NAMALWA (cell line): ENCODE data around the gene EPB41L1.
A peak's percentile ranks its signal among the peaks of the same experiment; 100 is the strongest.
"Not testable (repeated sequence)": the region's sequence is repeated elsewhere in the genome, so short reads cannot be mapped to it uniquely, and the experiment has no call there.

Experiments
- DNase-seq: peaks from one replicate; pipeline ENCODE4 v3.0.0-alpha.2; 2015; ENCODE audit warnings: low spot score

The EPB41L1 gene

DNA sequence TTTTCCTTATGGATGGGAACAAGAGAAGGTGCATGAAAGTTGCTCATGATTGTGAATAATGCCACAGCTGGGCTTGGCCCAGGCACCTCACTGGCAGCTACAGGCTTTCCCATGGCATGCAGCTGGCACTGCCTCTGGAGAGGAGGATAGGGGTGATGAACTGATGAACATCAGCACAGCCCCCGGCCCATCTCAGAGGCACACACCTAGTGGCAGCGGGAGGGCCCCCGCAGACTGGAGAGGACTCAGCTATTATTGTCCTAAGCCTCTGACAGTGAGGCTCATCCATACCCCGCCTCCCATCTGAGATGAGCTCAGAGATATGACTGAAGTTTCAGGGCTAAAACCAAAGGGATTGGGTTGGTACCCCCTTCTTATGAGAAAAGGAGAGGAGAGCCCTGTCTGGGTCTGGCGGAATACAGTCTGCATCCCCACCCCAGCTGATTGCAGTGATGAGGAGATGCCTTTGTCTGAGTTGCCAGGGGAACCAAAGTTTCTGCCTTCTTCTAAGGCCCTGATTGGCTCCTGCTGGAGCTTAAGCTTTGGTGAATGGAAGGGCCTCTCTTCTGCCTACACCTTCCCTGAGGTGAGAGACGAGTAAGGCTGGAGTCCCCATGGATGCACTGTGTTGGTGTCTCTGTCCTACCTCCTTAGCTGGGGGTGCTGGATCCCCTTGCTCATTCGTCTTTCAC is 27.6 kb upstream of the EPB41L1 start:
- no peak for DNase-seq

DNA sequence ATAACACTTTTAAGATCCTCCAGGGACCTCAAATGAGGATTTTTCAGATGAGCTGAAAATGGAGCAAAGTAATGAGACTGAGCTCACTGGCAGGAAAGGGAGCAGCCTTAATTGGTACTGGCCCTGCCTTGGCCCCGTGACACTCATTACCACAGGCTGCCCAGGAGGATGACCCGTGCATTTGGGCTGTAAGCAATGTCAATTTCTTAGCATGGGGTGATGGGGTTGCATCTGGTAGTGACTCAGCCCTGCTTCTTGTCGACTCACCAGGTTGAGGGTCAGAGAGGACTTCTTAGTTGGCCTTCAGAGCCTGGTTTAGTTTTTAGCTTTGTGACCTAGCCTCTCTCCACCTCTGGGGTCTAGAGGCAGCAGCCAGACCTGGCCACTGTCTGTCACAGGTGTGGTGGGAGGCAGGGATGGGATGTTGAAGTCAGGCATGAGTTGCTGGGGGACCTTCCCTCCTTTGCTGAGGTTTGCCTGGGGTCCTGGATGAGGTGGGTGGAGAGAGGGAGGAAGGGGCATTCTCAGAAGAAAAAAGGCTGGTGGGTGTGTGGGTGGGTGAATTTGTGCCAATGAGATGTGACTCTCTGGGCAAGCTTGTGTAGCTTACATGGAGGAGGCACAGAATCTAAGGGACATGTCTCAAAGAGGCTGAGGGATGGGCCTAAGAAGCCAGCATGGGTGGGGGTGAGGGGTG is 25.9 kb upstream of the EPB41L1 start:
- no peak for DNase-seq

DNA sequence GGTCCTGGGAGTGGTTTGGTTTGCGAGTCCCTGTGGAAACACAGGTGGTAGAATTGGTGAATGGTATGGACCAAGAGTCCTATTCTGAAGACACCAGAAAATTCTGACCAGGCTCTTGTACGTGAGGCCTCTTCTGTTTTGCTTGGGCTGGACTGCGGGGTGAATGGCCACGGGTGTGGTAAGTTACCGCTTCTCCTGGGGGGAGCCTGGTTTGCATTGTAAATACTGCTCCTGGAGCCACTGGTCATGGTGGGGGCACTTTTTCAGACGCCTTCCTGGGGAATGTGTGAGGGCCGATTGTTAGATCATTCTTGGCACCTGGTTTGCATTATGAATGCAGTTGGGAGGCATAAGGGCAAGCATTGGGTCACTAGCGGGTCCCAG is 25.4 kb upstream of the EPB41L1 start:
- no peak for DNase-seq

DNA sequence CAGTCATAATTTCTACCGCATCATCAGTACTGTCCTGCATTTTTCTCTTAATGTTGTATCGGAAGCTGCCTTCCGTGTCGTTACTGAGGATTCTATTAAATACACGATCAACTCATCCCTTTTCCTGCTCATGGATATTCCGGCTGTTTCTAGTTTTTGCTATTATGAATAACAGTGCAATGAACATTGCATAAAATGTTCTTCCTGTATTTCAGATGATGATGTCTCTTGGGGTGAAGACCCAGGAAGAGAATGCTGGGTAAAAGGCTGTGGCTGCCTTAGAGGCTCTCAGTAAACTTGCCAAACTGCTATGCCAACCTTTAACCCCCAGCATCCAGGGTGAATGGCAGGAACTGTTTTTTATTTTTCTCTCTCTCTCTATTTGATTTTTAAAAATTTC is 24.1 kb upstream of the EPB41L1 start:
- DNase-seq: no peak

DNA sequence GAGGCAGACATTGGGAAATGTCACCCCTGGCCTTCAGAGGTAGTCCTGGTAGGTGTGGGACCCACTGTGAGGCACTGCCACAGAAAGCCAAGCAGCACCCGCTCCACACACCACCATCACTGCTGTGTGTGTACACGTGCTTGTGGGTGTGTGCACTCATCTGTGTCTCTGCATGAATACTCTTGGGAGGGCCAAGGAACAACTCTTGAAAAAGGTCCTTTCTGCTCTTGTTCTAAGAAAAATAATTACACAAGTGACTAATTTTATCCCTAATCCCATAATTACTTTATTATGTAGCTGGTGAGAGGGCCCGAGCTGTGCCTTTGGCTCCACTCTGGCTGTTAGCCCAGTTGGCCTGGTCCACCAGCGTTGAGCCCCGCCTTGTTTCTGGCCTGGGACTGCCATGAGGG is 21.7 kb upstream of the EPB41L1 start:
- peak; percentile 50 for DNase-seq

DNA sequence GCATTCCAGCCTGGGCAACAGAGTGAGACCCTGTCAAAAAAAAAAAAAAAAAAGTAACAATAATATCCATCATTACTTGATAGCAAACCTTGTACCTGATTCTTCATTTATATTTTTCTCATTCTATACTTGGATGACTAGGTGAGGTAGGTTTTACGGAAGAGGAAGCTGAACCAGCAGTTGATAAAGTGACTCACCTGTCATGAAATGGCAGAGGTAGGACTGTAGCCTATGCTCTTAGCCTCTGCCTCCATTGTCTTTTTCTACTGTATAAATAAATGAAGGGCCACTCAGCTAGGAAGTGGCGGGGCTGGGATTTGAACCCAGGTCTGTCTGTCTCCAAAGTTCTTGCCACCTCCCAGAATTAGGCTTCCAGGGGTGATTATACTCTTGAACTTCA is 20.7 kb upstream of the EPB41L1 start:
- no peak for DNase-seq

DNA sequence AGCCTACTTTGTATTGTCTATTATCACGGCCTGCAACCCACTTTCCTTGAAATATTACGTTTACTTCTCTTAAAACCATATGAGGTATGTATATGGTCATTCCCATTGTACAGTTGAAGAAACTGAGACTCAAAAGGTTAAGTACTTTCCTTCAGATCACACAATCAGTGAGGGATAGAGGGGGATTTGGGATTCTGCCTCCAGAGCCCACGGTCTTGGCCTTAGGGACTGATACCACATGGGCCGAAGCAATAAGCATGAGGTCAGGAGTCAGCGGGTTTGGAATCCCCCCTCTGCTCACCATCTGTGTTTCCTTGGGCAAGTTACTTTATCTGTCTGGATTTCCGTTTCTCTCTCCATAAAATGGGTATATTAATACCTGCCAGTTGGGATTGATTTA is 19.4 kb upstream of the EPB41L1 start:
- DNase-seq: no peak

DNA sequence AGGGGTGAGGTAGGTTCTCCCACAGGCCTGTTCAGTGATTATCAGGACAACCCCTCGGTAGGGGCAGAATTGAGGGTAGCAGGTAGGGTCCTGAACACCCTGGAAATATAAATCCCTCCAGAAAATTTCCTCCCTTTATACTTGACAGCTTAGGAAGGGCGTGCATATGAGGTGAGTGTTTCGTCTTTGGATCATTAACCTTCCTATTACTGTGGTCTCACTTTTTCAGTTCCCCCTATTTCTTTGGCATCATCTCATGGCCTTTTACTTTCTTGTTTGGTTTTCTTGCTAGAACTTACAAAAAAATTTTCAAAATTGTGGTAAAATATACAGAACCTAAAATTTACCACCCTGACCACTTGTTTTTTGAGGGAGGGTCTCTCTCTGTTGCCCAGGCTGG is 18.7 kb upstream of the EPB41L1 start:
- DNase-seq: no peak

DNA sequence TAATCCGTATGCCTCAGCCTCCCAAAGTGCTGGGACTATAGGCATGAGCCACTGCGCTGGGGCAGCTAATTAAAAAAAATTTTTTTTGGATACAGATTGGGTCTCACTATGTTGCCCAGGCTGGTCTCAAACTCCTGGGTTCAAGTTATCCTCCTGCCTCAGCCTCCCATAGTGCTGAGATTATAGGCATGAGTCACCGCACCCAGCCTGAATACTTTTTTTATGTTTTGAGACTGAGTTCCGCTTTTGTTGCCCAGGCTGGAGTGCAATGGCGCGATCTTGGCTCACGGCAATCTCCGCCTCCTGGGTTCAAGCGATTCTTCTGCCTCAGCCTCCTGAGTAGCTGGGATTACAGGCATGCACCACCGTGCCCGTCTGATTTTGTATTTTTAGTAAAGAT is 17.2 kb upstream of the EPB41L1 start:
- DNase-seq: not testable (repeated sequence)

DNA sequence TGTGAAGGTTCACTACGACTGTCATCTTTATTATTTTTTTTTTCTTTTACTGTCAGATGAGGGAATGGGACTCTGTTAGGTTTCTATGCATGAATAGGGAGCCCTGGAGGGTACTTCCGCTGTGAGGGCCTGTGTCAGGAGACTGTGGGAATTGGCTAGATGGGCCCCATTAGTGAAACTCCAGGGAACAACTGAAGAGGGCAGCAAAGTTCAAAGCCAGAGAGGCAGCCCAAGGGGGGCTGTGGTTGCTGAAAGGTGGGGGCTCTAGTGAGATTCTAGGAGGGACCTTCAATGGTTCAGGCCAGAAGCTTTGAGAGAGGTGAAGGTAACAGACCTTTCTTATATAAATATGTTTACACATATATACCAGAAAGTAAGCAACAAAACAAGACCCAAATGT is 13.2 kb upstream of the EPB41L1 start:
- no peak for DNase-seq

DNA sequence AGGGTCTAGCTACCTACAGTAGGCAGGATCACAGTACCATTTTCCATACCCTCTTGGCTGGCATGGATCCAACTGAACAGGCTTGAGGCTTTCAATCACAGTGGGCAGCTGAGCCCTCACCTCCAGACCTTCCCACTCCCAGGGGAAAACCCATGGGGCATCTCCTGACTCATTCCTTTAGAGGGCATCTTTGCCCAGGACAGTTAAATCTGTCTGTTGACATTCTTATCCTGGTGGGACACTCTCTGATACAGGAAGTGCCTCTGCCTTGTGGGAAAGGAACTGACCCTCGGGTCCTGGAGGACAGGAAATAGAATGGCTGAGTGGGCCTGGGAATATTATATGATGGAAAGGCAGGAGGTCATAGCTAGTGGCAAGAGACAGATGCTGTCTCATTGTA is 10.2 kb upstream of the EPB41L1 start:
- no peak for DNase-seq

DNA sequence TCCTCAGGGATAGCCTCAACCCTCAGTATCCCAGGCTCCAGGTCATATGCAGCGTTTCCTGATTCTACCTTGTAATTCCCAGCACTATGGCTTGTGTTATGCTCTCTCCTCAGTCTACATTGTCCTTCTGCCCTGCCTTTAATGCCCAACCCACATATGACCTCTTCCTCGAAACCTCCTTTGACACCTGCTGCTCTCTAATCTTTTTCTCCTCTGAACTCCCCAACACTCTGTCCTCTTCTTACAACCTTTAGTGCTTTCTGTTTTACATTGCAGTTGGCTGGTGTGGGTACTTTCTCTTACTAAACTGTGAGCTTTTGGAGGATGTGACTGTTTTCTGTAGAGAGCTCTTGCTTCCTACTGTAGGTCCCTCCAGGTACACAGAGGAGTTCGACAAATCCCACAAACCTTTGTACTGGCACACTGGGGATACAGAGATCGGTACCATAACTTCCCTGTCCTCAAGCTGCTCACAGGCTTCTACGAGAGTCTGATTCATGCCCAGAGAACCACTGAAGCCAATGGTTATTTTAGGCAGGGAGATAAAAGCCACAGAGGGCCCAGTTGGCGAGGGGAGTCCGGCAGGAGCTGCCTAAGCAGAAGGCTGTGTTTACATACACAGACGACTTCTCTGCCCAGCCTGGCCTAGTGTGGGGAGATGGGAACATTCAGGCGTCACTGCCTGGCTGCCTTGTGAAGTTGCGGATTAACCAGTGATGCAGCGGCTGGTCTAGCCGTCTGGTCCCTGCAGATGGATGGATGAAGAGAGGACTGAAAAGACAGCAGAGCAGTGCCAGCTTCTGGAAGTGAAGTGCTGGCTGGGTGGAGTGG is 8.4 kb upstream of the EPB41L1 start:
- no peak for DNase-seq

DNA sequence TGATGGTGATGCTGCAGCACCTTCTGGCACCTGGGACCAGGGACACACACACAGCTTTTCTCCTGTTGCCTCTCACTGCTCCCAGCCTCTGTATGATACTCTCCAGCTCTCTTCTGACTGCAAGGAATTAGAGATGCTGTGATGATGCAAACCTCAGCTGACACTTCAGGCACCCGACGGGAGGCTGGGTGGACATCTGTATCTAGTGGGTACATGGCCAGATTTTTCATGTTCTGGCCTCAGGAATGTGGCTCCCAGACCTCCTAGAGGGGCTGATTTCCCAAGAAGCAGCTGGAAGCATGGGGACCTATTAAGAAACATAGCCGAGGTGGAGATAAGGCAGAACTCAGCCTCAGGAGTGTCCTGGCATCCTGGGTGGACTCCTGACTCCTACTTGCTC is 6.8 kb upstream of the EPB41L1 start:
- DNase-seq: no peak

DNA sequence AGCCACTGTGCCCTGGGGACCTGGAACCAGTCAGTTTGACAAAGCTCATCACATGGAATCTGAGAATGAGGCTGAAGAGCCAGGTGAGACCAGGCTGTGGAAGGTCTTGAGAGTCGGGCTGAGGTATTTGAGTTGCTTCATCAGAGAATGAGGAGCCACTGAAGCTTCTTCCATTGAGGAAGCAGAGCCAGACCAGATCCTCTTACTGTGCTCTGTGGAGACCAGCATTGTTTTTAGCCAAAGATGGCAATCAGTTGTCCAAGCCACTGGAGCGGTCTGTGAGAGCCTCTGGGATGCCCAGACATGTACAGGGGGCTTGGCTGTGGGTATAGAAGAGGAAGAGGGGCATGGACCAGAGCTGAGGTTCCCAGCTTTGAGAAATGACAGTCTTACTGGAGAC is 6.1 kb upstream of the EPB41L1 start:
- no peak for DNase-seq

DNA sequence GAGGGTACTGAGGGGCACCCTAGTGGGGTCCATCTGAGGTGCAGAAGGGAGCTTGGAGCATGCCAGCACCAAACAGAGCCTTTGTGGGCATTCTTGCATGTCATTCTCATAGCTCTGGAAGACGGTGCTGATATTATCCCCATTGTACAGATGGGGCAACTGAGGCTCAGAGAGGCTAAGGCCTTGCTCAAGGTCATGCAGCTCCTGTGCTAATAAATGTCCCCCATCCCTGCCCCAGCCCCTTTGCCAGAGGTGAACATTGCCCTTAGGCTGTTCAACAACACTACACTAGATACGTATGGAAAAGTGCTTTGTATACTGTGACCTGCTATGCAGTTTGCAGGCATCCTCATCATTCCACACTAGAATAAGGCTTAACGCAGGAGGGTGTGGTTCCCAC is 5.5 kb upstream of the EPB41L1 start:
- DNase-seq: no peak

DNA sequence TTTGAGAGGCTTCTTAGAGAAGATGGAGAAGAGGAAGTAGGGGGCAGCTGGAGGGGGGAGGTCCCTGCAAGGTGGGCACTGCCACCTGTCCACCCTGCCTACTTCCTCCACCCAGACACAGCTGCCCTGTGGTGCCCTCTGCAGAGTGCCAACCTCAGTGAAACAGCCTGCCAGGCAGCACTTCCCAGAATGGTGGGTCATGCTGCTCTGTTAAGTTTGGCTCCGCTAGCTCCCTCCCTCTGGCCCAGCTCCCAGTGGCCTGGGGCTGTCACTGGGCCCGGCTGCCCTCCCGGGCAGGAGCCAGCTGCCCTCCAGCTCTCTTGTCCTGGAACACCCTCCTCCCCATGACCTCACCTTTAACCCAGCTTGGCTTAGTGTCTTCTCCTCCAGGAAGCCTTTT is 5.1 kb upstream of the EPB41L1 start:
- no peak for DNase-seq

DNA sequence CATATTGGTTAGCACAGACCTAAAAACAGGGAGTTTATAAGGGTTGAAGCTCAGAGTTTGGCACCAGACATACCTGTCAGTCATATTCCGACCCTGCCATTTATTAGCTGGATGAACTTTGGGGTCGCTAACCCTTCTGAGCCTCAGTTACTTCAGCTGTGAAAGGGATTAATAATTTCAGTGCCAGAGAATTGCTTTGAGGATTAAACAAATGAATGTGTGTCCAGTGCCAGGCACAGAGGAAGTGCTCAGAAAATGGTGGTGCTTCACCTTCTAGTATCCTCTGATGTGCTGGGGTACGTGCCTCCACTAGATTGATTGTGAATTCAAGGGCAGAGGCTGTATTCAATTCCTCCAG is 4.1 kb upstream of the EPB41L1 start:
- DNase-seq: no peak

DNA sequence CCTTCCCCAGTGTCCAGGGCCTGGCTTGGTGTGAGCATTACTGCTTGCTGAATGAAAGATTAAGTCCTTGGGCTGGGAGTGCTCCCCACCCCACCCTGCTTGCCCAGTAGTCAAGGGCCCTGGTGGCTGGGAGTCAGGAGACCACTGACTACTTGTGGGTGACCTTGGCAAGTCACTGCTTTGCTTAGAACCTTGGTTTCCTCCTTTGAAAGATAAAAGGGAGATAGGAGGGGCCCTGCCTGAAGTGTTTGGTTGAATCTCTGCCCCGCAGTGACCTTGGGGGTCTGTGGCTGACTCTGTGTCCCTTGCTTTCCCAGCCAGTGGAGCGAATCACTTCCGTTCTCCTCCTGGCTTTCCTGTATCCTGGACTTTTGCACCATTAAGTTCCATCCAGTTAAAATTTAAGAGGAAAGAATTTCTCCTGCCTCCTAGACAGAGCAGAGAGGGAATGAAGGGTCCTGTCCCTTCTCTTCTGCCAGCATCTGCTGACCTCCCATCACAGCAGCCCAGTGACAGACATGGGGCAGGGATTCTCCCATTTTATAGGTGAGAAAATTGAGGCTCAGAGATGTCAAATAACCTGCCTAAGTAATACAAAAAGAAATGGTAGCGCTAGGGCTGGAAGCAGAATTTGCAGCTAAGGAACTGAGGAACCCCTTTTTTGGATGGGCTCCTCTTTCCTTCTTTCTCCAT is 3.5 kb upstream of the EPB41L1 start:
- DNase-seq: no peak

DNA sequence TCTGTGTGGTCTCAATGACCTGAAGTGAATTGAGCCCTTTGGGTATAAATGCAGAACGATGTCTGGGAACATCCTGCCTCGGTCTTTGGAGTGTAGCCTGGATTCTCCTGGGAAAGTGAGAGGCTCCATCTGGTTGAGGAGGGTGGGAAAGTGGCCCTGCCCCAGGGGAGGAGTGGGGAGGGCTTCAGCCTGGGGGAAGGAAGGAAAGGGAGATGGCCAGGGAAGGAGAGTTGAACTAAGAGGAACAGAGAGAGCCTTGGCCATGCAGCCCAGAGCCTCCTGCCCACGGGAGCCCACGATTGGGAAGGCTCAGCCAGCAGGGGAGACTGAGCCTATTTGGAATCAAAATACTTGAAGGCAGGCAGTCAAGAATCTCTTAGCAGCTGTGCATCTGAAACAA is 2.3 kb upstream of the EPB41L1 start:
- DNase-seq: no peak

DNA sequence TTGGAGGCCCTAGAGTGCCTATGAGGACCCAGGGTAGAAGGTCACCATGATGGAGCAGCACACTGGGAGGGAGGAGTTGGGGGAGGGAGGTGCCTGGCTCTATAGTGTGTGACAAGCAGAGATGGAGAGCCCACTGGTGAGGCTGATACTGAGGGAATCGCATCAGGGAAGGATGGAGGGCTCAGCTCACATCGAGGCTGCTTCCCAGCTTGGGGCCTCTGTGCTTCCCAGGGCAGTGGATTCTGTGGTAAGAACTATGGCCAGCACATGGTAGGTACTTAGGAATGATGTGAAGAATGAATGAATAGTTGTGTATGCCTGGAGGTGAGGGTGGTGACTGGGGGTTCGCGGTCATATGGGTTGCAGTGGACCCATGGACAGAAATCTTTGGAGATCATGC is 1.3 kb upstream of the EPB41L1 start:
- DNase-seq: no peak

DNA sequence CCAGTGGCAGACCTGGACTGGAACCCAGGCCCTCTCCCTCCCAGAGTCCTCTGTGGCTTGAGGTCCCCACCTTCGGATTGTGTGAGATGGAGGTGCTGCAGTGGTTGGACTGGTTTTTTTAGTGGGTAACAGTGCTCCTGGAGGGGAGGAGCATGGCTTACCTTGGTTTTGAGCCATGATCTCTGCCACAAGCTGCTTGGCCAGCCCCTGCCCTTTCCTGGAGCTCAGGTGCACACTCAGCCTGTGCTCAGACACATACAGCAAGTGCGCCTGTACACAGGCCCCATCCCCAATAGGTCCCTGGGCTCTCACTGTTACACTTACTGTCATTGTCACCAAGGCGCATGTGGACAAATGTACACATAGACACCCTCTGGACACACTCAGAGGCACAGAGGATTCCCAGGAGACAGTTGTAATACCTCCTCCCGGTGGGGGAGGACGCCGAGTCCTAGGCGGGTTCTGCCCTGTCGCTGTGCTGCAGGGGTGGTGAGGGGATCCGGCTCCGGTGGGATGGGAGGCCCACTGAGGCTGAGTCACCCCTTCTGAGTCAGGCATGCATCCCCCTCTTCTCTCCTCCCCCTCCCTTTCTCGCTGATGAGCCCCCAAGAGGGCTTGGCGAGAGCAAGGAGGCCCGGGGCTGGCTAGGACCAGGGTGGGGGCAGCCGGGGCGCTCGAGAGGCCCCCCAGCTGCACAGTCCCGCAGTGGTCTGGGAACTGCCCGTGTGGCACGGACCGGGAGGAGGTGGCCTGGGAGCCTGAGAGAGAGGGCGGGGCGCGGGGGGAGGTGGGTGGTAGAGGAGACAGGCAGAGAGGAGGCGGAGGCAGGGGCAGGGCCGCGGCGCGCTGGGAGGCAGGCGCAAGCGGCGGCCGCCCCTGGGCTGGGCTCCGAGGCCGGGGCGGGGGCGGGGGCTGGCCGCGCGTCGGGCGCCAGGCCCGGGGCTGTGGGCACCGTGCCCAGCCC is 522 bp upstream of the EPB41L1 start:
- DNase-seq: no peak

DNA sequence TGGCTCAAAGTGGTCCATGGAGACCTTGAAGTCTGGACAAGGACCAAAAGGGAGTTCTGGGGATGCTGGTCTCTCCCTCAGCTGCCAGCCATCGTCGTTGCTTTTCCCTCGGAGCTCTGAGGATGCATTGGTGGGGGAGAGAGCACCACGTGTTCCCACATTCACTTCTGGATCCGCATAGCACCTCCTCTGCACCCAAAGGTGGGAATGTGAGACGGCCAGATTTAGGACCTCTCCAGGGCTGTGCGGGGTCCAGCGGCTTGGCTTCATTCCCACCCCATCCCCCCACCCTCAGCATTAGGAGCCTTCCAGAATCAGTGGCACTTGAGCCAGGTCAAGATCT is 1.1 kb downstream of the EPB41L1 start:
- no peak for DNase-seq
